ENCODE measurements around the gene PSME1. TPM values are rescaled to one million over a fixed set of nuclear protein-coding genes. Genes with fewer than 3 reads are reported as not detected.

PSME1 gene
- total and polyA plus RNA-seq, 2 of the 13 experiments (the other 11 are each of a cell fraction or from before 2014, with no cell fraction given) = 159 to 608 TPM

- TF ChIP-seq MLXIP (CRISPR knock-in tag; IDR thresholded peaks at IDR 0.05; ENCODE audit: borderline replicate concordance) (no peak; the same call in 1 of the 2 replicates), AHR (CRISPR knock-in tag; IDR thresholded peaks at IDR 0.05) (peak; percentile 60; the same call in 1 of the 2 replicates), CENPBD1 (CRISPR knock-in tag; IDR thresholded peaks at IDR 0.05; ENCODE audit: borderline replicate concordance, low read depth) (no peak), E2F5 (CRISPR knock-in tag; conservative IDR thresholded peaks at IDR 0.05) (peak; percentile 75), ZNF513 (CRISPR knock-in tag; conservative IDR thresholded peaks at IDR 0.05) (0 out of 2 replicates have a peak, but pooled peaks have one; percentile 48), EED (CRISPR knock-in tag; IDR thresholded peaks at IDR 0.05) (peak; percentile 94), ARNT (IDR thresholded peaks at IDR 0.05) (no peak), BCLAF1 (IDR thresholded peaks at IDR 0.05) (no peak), TBP (CRISPR knock-in tag; IDR thresholded peaks at IDR 0.05) (peak; percentile 94), ZNF563 (CRISPR knock-in tag; IDR thresholded peaks at IDR 0.05) (no peak), SRF (IDR thresholded peaks at IDR 0.05; ENCODE audit: low read depth, low read length) (no peak), ZFP41 (CRISPR knock-in tag; IDR thresholded peaks at IDR 0.05; ENCODE audit: borderline replicate concordance) (no peak), ZSCAN29 (CRISPR knock-in tag; conservative IDR thresholded peaks at IDR 0.05) (peak; percentile 35; the same call in 1 of the 2 replicates), ZNF841 (CRISPR knock-in tag; IDR thresholded peaks at IDR 0.05; ENCODE audit: borderline replicate concordance) (no peak), HMG20B (CRISPR knock-in tag; conservative IDR thresholded peaks at IDR 0.05) (peak; percentile 75), HES4 (CRISPR knock-in tag; IDR thresholded peaks at IDR 0.05; ENCODE audit: borderline replicate concordance) (no peak), NCOR1 (IDR thresholded peaks at IDR 0.05; ENCODE audit: borderline replicate concordance, low read length) (peak; percentile 66; the same call in 1 of the 2 replicates), ZNF570 (CRISPR knock-in tag; IDR thresholded peaks at IDR 0.05; ENCODE audit: borderline replicate concordance) (no peak), RBFOX2 (IDR thresholded peaks at IDR 0.05; ENCODE audit: low read depth, low read length) (peak; percentile 98)
Observed at GRCh38 chr14:24135834-24136683, at the start of gene PSME1 (continued).

Data from HepG2 (cell line).